ENCODE results near the gene NEDD9. TPM values are rescaled to one million over a fixed set of nuclear protein-coding genes. Genes with fewer than 3 reads are reported as not detected.

NEDD9 gene
- total and polyA plus RNA-seq, 2 donors (not counting 1 experiment from before 2014, with no cell fraction given) = 38.9 to 46.2 TPM

DNA sequence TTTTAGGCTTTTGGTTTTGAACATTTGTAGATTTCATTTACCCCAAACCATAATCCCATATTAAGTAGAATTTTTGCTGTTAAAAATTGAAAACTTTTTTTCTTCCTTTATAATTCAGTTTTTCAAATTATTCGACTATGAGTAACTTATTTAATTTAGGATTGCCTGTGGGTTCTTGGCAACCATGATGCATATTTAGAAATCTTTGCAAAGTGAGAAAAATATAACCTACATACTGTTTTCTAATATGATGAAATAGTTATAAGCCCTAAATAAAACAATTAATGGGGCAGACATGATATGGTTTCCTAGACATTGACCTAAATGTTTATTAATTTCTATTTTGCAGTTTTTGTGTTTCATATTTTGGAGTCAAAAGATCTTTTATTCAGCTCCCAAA, 23.6 kb downstream of the NEDD9 start:
- H3K4me1 ChIP-seq (ENCODE audit: control insufficient read depth in 2 of 2, insufficient read depth in 2 of 2, low read length in 2 of 2) = peaks cover 5 to 12% of the 10 kb centered on the region in 2 donors
- H3K27me3 ChIP-seq (replicated peaks in 1 of 4; ENCODE audit: control extremely low read depth in 1 of 4, control insufficient read depth in 3 of 4, insufficient read depth in 4 of 4, low read length in 3 of 4) = no peaks in the 10 kb centered on the region
- no peak for ATAC-seq (ENCODE audit: low read depth)
- no peak overlapping the region for H3K4me2 ChIP-seq (replicated peaks; ENCODE audit: low read depth, low read length, poor library complexity, severe bottlenecking)
- H3K9me3 Mint-ChIP-seq (ENCODE audit: insufficient read depth) = no peaks in the 10 kb centered on the region
- peaks cover 4 to 64% of the 10 kb centered on the region in 2 experiments for H3K36me3 ChIP-seq (replicated peaks in 1 of 2; ENCODE audit: control extremely low read depth in 1 of 2, control insufficient read depth in 1 of 2, extremely low read depth in 1 of 2, insufficient read depth in 2 of 2, low read length in 1 of 2)
- H3K79me2 ChIP-seq (ENCODE audit: control insufficient read depth, insufficient read depth, low read length) = peaks cover 39% of the 10 kb centered on the region
- H3K27ac ChIP-seq (ENCODE audit: low read length in 2 of 2) = no peak overlapping the region
- H3K27me3 Mint-ChIP-seq = no peaks in the 10 kb centered on the region
- H3K4me3 ChIP-seq (ENCODE audit: control extremely low read depth in 1 of 5, extremely low read depth in 1 of 5, insufficient read depth in 1 of 5, low read depth in 2 of 5, low read length in 4 of 5) = no peak overlapping the region
- DNase-seq = no peak
- no peak overlapping the region for H3K9ac ChIP-seq (ENCODE audit: low read length)
- CTCF ChIA-PET = no interaction called here
- intact Hi-C loops (cut with micrococcal nuclease) = no loop called here
- H3K4me3 Mint-ChIP-seq = no peak overlapping the region
- H4K20me1 ChIP-seq (ENCODE audit: control insufficient read depth, insufficient read depth, low read length, poor library complexity, severe bottlenecking) = peaks cover 9% of the 10 kb centered on the region
- no peaks in the 10 kb centered on the region for H3K9me3 ChIP-seq (ENCODE audit: control extremely low read depth in 1 of 3, control insufficient read depth in 2 of 3, insufficient read depth in 1 of 3, low read length in 2 of 3)
- no peak overlapping the region for H2AFZ ChIP-seq (ENCODE audit: insufficient read depth, low read depth, low read length, poor library complexity, severe bottlenecking)
- H3K4me1 Mint-ChIP-seq = peaks cover 21% of the 10 kb centered on the region
- H3K27ac Mint-ChIP-seq = no peak overlapping the region
- POLR2A ChIA-PET = no interaction called here
- no CpG with 5 or more reads among the region's 1 CpG for WGBS (ENCODE audit: insufficient coverage)
- TF ChIP-seq CTCF (IDR thresholded peaks at IDR 0.05) (no peak), EZH2 (IDR thresholded peaks at IDR 0.05; ENCODE audit: borderline replicate concordance, insufficient read depth, low read depth, low read length, poor library complexity, severe bottlenecking) (no peak)

GRCh38 chr6:11208267-11208666, 24.2 kb downstream of the NEDD9 start:
- no peak overlapping the region for H3K9ac ChIP-seq (ENCODE audit: low read length)
- DNase-seq = no peak
- H3K27me3 Mint-ChIP-seq = no peaks in the 10 kb centered on the region
- no peak overlapping the region for H2AFZ ChIP-seq (ENCODE audit: insufficient read depth, low read depth, low read length, poor library complexity, severe bottlenecking)
- no peak overlapping the region for H3K4me3 ChIP-seq (ENCODE audit: control extremely low read depth in 1 of 5, extremely low read depth in 1 of 5, insufficient read depth in 1 of 5, low read depth in 2 of 5, low read length in 4 of 5)
- ATAC-seq (ENCODE audit: low read depth) = no peak
- WGBS (ENCODE audit: insufficient coverage) = no CpG with 5 or more reads among the region's 3 CpGs
- no peak overlapping the region for H3K4me3 Mint-ChIP-seq
- no peak overlapping the region for H3K4me2 ChIP-seq (replicated peaks; ENCODE audit: low read depth, low read length, poor library complexity, severe bottlenecking)
- TF ChIP-seq CTCF (IDR thresholded peaks at IDR 0.05) = no peak
- TF ChIP-seq EZH2 (IDR thresholded peaks at IDR 0.05; ENCODE audit: borderline replicate concordance, insufficient read depth, low read depth, low read length, poor library complexity, severe bottlenecking) = no peak
- intact Hi-C loops (cut with micrococcal nuclease) = no loop called here
- ChIA-PET CTCF (interaction anchor here (0.9 kb wide), 1 partner anchor 288 kb away, joined by 3 read pairs; no protein-coding TSS in a partner anchor), POLR2A (no interaction called here)
- peak overlapping the region; percentile 6 for H3K27ac Mint-ChIP-seq
- peaks cover 5 to 12% of the 10 kb centered on the region in 2 donors for H3K4me1 ChIP-seq (ENCODE audit: control insufficient read depth in 2 of 2, insufficient read depth in 2 of 2, low read length in 2 of 2)
- no peaks in the 10 kb centered on the region for H3K27me3 ChIP-seq (replicated peaks in 1 of 4; ENCODE audit: control extremely low read depth in 1 of 4, control insufficient read depth in 3 of 4, insufficient read depth in 4 of 4, low read length in 3 of 4)
- H3K9me3 ChIP-seq (ENCODE audit: control extremely low read depth in 1 of 3, control insufficient read depth in 2 of 3, insufficient read depth in 1 of 3, low read length in 2 of 3) = no peaks in the 10 kb centered on the region
- peaks cover 21% of the 10 kb centered on the region for H3K4me1 Mint-ChIP-seq
- peaks cover 37% of the 10 kb centered on the region for H3K79me2 ChIP-seq (ENCODE audit: control insufficient read depth, insufficient read depth, low read length)
- H4K20me1 ChIP-seq (ENCODE audit: control insufficient read depth, insufficient read depth, low read length, poor library complexity, severe bottlenecking) = peaks cover 14% of the 10 kb centered on the region
- H3K36me3 ChIP-seq (replicated peaks in 1 of 2; ENCODE audit: control extremely low read depth in 1 of 2, control insufficient read depth in 1 of 2, extremely low read depth in 1 of 2, insufficient read depth in 2 of 2, low read length in 1 of 2) = peaks cover 3 to 64% of the 10 kb centered on the region in 2 experiments
- H3K9me3 Mint-ChIP-seq (ENCODE audit: insufficient read depth) = no peaks in the 10 kb centered on the region
- H3K27ac ChIP-seq (ENCODE audit: low read length in 2 of 2) = no peak overlapping the region

Data from B cell (primary cell).